C1 segment of cervical spinal cord (tissue), 14 donors: ENCODE results near the gene CEP250.
A peak's percentile ranks its signal among the peaks of the same experiment; 100 is the strongest.
"Not testable (repeated sequence)": the region's sequence is repeated elsewhere in the genome, so short reads cannot be mapped to it uniquely, and the experiment has no call there.

Source experiments
- DNase-seq, 14 donors: peaks; one replicate each; lab custom pipeline; 2025; lab: John Stamatoyannopoulos, UW

CEP250 gene

GRCh38 chr20:35451295-35451694 lies 4.1 kb upstream of the CEP250 start:
- no peak for DNase-seq

- DNase-seq, result no peak
These were observed 1.8 kb upstream of the CEP250 start for GRCh38 chr20:35453647-35454046.

- DNase-seq, result not testable (repeated sequence)
These were observed 1.3 kb downstream of the CEP250 start for GRCh38 chr20:35456700-35457099.

- not testable (repeated sequence) for DNase-seq
These were observed 2.1 kb downstream of the CEP250 start for GRCh38 chr20:35457539-35457938.

GRCh38 chr20:35458388-35458787 lies 3.0 kb downstream of the CEP250 start:
- DNase-seq, result no peak

GRCh38 chr20:35461620-35462019 lies 6.2 kb downstream of the CEP250 start:
- no peak for DNase-seq

- no peak for DNase-seq
These were observed 7.0 kb downstream of the CEP250 start for GRCh38 chr20:35462351-35462750.

- DNase-seq, result peak in 11 of 14 donors; percentile 3 to 59 (median 17)
These were observed 8.3 kb downstream of the CEP250 start for GRCh38 chr20:35463455-35464300.

GRCh38 chr20:35465976-35466375 lies 10.6 kb downstream of the CEP250 start:
- DNase-seq, result peak in 1 of 14 donors; percentile 61

GRCh38 chr20:35466856-35467255 lies 11.5 kb downstream of the CEP250 start:
- no peak for DNase-seq

GRCh38 chr20:35467339-35468224 lies 12.2 kb downstream of the CEP250 start:
- DNase-seq, result no peak

- DNase-seq, result no peak
These were observed 13.4 kb downstream of the CEP250 start for GRCh38 chr20:35468671-35469334.

- no peak for DNase-seq
These were observed 16.8 kb downstream of the CEP250 start for GRCh38 chr20:35472209-35472608.

- no peak for DNase-seq
These were observed 18.3 kb downstream of the CEP250 start for GRCh38 chr20:35473684-35474083.

- no peak for DNase-seq
These were observed 19.0 kb downstream of the CEP250 start for GRCh38 chr20:35474303-35474871.

- no peak for DNase-seq
These were observed 20.9 kb downstream of the CEP250 start for GRCh38 chr20:35476288-35476687.

GRCh38 chr20:35478804-35479472 lies 23.5 kb downstream of the CEP250 start:
- no peak for DNase-seq

GRCh38 chr20:35479798-35480197 lies 24.4 kb downstream of the CEP250 start:
- DNase-seq, result no peak

- no peak for DNase-seq
These were observed 32.1 kb downstream of the CEP250 start for GRCh38 chr20:35487479-35487878.

- no peak for DNase-seq
These were observed 34.3 kb downstream of the CEP250 start for GRCh38 chr20:35489717-35490116.

- DNase-seq, result peak in 4 of 14 donors; percentile 7 to 44 (median 32)
These were observed 35.4 kb downstream of the CEP250 start for GRCh38 chr20:35490736-35491181.
